Esophagus muscularis mucosa (tissue), 4 donors: ENCODE results near the gene ARAF. TPM values are rescaled to one million over a fixed set of nuclear protein-coding genes. Genes with fewer than 3 reads are reported as not detected.

Source experiments
- DNase-seq: peaks from one replicate; pipeline ENCODE4 v3.0.0-alpha.2; 2017; ENCODE audit errors: extremely low spot score
- H3K27ac ChIP-seq, 4 donors: fragments of 200-600 bp; sonication (generic); replicated peaks in 1 of 4; 1 replicate in 3 of 4; 2 replicates in 1 of 4; pipeline ENCODE4 v1.5.1; 2016 to 2019; ENCODE audit warnings: mild to moderate bottlenecking in 1 of 4
- H3K27me3 ChIP-seq, 4 donors: fragments of 200-600 bp; sonication (generic); one replicate each; pipeline versions ENCODE4 v1.5.1 to v1.6.0; 2016 to 2019
- H3K36me3 ChIP-seq, 4 donors: fragments of 200-600 bp; sonication (generic); one replicate each; pipeline ENCODE4 v1.5.1; 2016 to 2019
- H3K4me1 ChIP-seq, 4 donors: fragments of 200-600 bp; sonication (generic); one replicate each; pipeline ENCODE4 v1.5.1; 2016 to 2019
- H3K4me3 ChIP-seq, 4 donors: fragments of 200-600 bp; sonication (generic); 1 replicate in 2 of 4; 2 replicates in 2 of 4; pipeline ENCODE4 v1.5.1; 2016 to 2019; ENCODE audit warnings: mild to moderate bottlenecking in 4 of 4, moderate library complexity in 1 of 4
- H3K9me3 ChIP-seq, 4 donors: fragments of 200-600 bp; sonication (generic); 1 replicate in 3 of 4; 2 replicates in 1 of 4; pipeline ENCODE4 v1.5.1; 2016 to 2019
- EP300 ChIP-seq: sonication (generic); formaldehyde crosslinking; IDR thresholded peaks from one replicate; pipeline ENCODE4 v1.6.1; 2017; ENCODE audit warnings: antibody characterized with exemption
- POLR2A ChIP-seq: fragments of 450-650 bp; IDR thresholded peaks from one replicate; pipeline ENCODE4 v1.6.1; 2017; ENCODE audit warnings: antibody characterized with exemption, moderate library complexity, mild to moderate bottlenecking, low read depth
- POLR2AphosphoS5 ChIP-seq, 2 donors: sonication (generic); formaldehyde crosslinking; IDR thresholded peaks; one replicate each; pipeline ENCODE4 v1.6.1; 2017; ENCODE audit warnings: antibody characterized with exemption in 2 of 2
- WGBS: methylation state at CpG from one replicate; pipeline ENCODE4 v1.1.5; 2018; 5-methylcytosine and 5-hydroxymethylcytosine counted together
- intact Hi-C: fragments of 100-400 bp; cut with DNase I; formaldehyde crosslinking; loops from one replicate; pipeline ENCODE4 v1.15.1; 2023
- total RNA-seq, 4 donors: library from RNA; depleted of rRNA; stranded (reverse); fragments of >200 nt; gene quantifications; one replicate each; pipeline versions ENCODE4 v1.1.0 to v1.2.1, GENCODE V29; 2016
- TF ChIP-seq, protein P1 (sequence below), 3 experiments: fragments of 200-600 bp in 2 of 3; fragments of 450-650 bp in 1 of 3; sonication (generic) in 2 of 3; IDR thresholded peaks; one replicate each; pipeline ENCODE4 v1.5.1; 2017 to 2019; ENCODE audit warnings: antibody characterized with exemption in 3 of 3, mild to moderate bottlenecking in 2 of 3, moderate library complexity in 1 of 3

Gene ARAF
- total RNA-seq, 4 donors from 2014 or later = 39.3 to 49.6 (median 42.8) TPM

DNA sequence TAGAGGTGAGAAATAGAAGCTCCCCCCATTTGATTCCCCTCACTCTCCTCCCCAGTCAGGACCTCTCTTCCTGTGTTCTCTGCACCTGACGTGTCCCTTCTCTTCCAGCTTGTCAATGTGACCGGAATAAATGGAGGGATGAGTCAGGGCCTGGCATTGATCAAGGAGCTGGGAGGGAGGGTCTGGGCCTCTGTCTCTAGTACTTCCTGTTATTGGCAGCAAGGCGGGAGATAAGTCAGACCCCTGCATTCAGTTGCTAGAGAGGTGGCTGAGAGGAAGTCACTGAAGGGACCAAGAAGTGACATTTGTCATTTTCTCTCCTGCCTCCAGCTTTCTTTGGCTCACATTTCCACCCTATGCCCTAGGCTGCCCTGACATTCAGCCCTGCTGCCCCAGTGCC lies 42.9 kb upstream of the ARAF start:
- Histone ChIP-seq H3K36me3 (no peaks in the 10 kb centered on the region), H3K27me3 (no peaks in the 10 kb centered on the region), H3K27ac (no peak overlapping the region), H3K4me1 (peaks cover 0 to 4% (median 0%) of the 10 kb centered on the region in 4 donors), H3K9me3 (peaks cover 0 to 2% (median 0%) of the 10 kb centered on the region in 4 donors), H3K4me3 (no peak overlapping the region)
- intact Hi-C loops = no loop called here
- DNase-seq = no peak
- TF ChIP-seq EP300 (no peak), POLR2AphosphoS5 (IDR thresholded peaks at IDR 0.05) (no peak), POLR2A (no peak)
- TF ChIP-seq, protein P1, sequence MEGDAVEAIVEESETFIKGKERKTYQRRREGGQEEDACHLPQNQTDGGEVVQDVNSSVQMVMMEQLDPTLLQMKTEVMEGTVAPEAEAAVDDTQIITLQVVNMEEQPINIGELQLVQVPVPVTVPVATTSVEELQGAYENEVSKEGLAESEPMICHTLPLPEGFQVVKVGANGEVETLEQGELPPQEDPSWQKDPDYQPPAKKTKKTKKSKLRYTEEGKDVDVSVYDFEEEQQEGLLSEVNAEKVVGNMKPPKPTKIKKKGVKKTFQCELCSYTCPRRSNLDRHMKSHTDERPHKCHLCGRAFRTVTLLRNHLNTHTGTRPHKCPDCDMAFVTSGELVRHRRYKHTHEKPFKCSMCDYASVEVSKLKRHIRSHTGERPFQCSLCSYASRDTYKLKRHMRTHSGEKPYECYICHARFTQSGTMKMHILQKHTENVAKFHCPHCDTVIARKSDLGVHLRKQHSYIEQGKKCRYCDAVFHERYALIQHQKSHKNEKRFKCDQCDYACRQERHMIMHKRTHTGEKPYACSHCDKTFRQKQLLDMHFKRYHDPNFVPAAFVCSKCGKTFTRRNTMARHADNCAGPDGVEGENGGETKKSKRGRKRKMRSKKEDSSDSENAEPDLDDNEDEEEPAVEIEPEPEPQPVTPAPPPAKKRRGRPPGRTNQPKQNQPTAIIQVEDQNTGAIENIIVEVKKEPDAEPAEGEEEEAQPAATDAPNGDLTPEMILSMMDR (IDR thresholded peaks at IDR 0.05) = no peak
- 65% methylated on average over 3 of the region's 3 CpGs for WGBS

DNA sequence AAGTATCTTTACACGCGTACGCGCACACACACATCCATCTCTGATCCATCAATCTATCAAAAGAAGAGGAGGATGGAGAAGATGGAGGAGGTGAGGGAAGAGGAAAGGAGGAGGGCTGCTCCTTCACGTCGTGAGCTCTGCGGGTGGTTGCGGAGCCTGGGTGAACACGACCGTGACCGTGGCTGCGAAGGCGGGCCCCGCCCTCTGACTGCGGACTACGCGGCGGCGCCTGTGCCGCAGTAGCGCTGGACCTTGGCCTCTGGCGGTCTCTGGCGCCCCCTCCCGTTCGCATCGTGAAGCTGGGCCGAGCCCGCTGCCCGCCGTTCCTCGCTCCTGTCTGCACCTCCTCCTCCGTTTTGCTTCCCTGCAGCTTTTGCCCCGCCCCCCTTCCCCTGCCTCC lies 37.7 kb upstream of the ARAF start:
- TF ChIP-seq, protein P1 (IDR thresholded peaks at IDR 0.05) = peak; percentile 68 to 82 (median 69)
- no peak for TF ChIP-seq EP300
- TF ChIP-seq POLR2AphosphoS5 (IDR thresholded peaks at IDR 0.05) = peak; percentile 57 to 65
- H3K4me3 ChIP-seq = peak overlapping the region; percentile 57 to 67 (median 59)
- H3K27ac ChIP-seq = peak overlapping the region in 1 of 4 donors; percentile 48
- H3K36me3 ChIP-seq = no peaks in the 10 kb centered on the region
- peak; percentile 92 for DNase-seq
- intact Hi-C loops = loop anchor here (2.0 to 10.0 kb wide), 3 partner anchors 41 to 330 kb away; partner anchors contain the start of genes UBA1 and ZNF41
- WGBS = 28% methylated on average over 31 of the region's 33 CpGs
- no peaks in the 10 kb centered on the region for H3K27me3 ChIP-seq
- H3K4me1 ChIP-seq = peaks cover 0 to 7% (median 6%) of the 10 kb centered on the region in 4 donors
- peaks cover 0 to 11% (median 0%) of the 10 kb centered on the region in 4 donors for H3K9me3 ChIP-seq

DNA sequence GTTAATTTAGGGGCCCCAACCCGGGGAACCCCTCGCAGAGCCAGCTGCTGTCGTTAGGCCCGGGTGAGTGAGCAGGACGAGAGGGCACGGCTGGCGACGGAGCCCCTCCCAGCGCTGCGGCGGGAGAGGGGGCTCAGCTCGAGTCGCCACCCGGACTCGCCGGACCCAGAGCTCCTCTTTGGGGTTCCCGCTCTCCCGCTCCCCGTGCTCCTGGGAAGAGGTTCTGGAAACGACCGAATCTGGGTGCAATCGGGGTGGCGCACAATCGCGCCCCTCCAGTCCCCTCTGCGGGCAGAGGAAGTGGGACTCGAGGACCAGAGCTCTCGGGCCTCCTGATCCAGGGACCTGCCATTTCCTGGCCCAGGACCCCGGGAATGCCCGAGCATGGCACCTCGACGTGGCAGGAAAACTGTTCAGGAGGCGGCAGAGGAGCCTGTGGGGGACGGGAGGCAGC lies 37.3 kb upstream of the ARAF start:
- H3K27ac ChIP-seq = peak overlapping the region in 1 of 4 donors; percentile 48
- WGBS = 63% methylated on average over 18 of the region's 34 CpGs
- peaks cover 0 to 11% (median 0%) of the 10 kb centered on the region in 4 donors for H3K9me3 ChIP-seq
- H3K27me3 ChIP-seq = no peaks in the 10 kb centered on the region
- H3K4me3 ChIP-seq = peak overlapping the region; percentile 57 to 67 (median 59)
- intact Hi-C loops = loop anchor here (2.0 to 10.0 kb wide), 3 partner anchors 41 to 331 kb away; partner anchors contain the start of genes UBA1 and ZNF41
- TF ChIP-seq EP300 (no peak), POLR2AphosphoS5 (IDR thresholded peaks at IDR 0.05) (no peak), POLR2A (no peak)
- TF ChIP-seq, protein P1 (IDR thresholded peaks at IDR 0.05) = no peak
- peaks cover 0 to 7% (median 6%) of the 10 kb centered on the region in 4 donors for H3K4me1 ChIP-seq
- H3K36me3 ChIP-seq = no peaks in the 10 kb centered on the region
- DNase-seq = no peak

DNA sequence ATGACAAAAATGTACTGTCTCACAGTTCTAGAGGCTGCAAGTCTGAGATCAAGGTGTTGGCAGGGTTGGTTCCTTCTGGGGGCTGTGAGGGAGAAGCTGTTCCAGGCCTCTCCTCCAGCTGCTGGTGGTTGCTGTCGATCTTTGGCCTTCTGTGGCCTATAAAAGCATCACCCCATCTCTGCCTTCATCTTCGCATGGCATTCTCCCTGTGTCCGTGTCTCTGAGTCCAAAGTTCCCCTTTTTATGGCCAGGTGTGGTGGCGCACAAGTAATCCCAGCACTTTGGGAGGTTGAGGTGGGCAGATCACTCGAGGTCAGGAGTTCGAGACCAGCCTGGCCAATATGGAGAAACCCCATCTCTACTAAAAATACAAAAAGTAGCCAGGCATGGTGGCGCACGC lies 31.5 kb upstream of the ARAF start:
- no peaks in the 10 kb centered on the region for H3K36me3 ChIP-seq
- no peaks in the 10 kb centered on the region for H3K9me3 ChIP-seq
- H3K27ac ChIP-seq = no peak overlapping the region
- intact Hi-C loops = loop anchor here (10.0 kb wide), 1 partner anchor 145 kb away; no protein-coding TSS in a partner anchor
- no peaks in the 10 kb centered on the region for H3K4me1 ChIP-seq
- DNase-seq = no peak
- no peak overlapping the region for H3K4me3 ChIP-seq
- H3K27me3 ChIP-seq = no peaks in the 10 kb centered on the region
- TF ChIP-seq, protein P1 (IDR thresholded peaks at IDR 0.05) = no peak
- no peak for TF ChIP-seq POLR2A
- TF ChIP-seq POLR2AphosphoS5 (IDR thresholded peaks at IDR 0.05) = no peak
- no peak for TF ChIP-seq EP300
- 89% methylated on average over 8 of the region's 8 CpGs for WGBS

DNA sequence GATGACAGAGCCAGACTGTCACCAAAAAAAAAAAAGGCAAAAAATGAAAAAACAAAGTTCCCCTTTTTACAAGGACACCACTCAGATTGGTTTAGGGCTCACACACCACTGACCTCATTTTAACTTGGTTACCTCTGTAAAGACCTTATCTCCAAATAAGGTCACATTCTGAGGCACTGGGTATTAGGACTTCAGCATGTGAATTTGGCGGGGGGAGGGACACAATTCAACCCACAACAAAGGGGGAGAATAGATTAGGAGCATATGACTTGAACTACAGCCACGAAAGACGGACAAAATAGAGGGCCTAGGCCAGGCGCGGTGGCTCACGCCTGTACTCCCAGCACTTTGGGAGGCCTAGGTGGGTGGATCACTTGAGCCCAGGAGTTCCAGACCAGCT lies 31.0 kb upstream of the ARAF start:
- no peaks in the 10 kb centered on the region for H3K9me3 ChIP-seq
- no peaks in the 10 kb centered on the region for H3K27me3 ChIP-seq
- no peak overlapping the region for H3K4me3 ChIP-seq
- intact Hi-C loops = no loop called here
- no peak for TF ChIP-seq EP300
- no peak for TF ChIP-seq POLR2AphosphoS5 (IDR thresholded peaks at IDR 0.05)
- H3K27ac ChIP-seq = no peak overlapping the region
- 86% methylated on average over 6 of the region's 6 CpGs for WGBS
- no peaks in the 10 kb centered on the region for H3K4me1 ChIP-seq
- no peaks in the 10 kb centered on the region for H3K36me3 ChIP-seq
- no peak for DNase-seq
